CD14-positive monocyte (primary cell): ENCODE results near the gene APOBEC3A. TPM values are rescaled to one million over a fixed set of nuclear protein-coding genes. Genes with fewer than 3 reads are reported as not detected.
A peak's percentile ranks its signal among the peaks of the same experiment; 100 is the strongest.

ENCODE experiments used
- DNase-seq, 3 donors: peaks; one replicate each; pipeline ENCODE4 v3.0.0-alpha.2; 2011 to 2022
- H2AFZ ChIP-seq: 2 replicates; pipeline ENCODE4 v1.6.0; 2012; ENCODE audit warnings: mild to moderate bottlenecking, low read depth, low read length, inconsistent platforms; ENCODE audit not compliant: insufficient read depth, poor library complexity, severe bottlenecking
- H3K27ac ChIP-seq, 2 donors: 1 replicate in 1 of 2; 2 replicates in 1 of 2; pipeline ENCODE4 v1.5.1; 2012 to 2013; ENCODE audit warnings: low read length in 2 of 2, control low read depth in 1 of 2, inconsistent platforms in 1 of 2, low read depth in 1 of 2, mild to moderate bottlenecking in 1 of 2
- H3K27me3 ChIP-seq, 2 donors: one replicate each; pipeline versions ENCODE4 v1.6.0 to v1.6.1; 2011 to 2013; ENCODE audit warnings: low read length in 2 of 2; ENCODE audit not compliant: control insufficient read depth in 2 of 2, insufficient read depth in 2 of 2
- H3K36me3 ChIP-seq, 2 donors: replicated peaks in 1 of 2; 1 replicate in 1 of 2; 2 replicates in 1 of 2; pipeline versions ENCODE4 v1.5.1 to v1.6.1; 2012 to 2013; ENCODE audit warnings: low read length in 2 of 2, control low read depth in 1 of 2, inconsistent platforms in 1 of 2, mild to moderate bottlenecking in 1 of 2; ENCODE audit not compliant: insufficient read depth in 2 of 2, control insufficient read depth in 1 of 2
- H3K4me1 ChIP-seq, 2 donors: 1 replicate in 1 of 2; 2 replicates in 1 of 2; pipeline versions ENCODE4 v1.5.1 to v1.6.1; 2012 to 2013; ENCODE audit warnings: low read length in 2 of 2, control low read depth in 1 of 2, inconsistent platforms in 1 of 2, mild to moderate bottlenecking in 1 of 2, moderate library complexity in 1 of 2; ENCODE audit not compliant: insufficient read depth in 2 of 2, control insufficient read depth in 1 of 2
- H3K4me2 ChIP-seq: replicated peaks from 2 replicates; pipeline ENCODE3; 2012; ENCODE audit warnings: low read length, moderate library complexity, mild to moderate bottlenecking; ENCODE audit not compliant: poor library complexity, severe bottlenecking; ENCODE audit errors: extremely low read depth
- H3K4me3 ChIP-seq, 3 experiments: fragments of 200-600 bp in 1 of 3; sonication (generic) in 1 of 3; replicated peaks in 1 of 3; 1 replicate in 2 of 3; 2 replicates in 1 of 3; pipeline ENCODE4 v1.5.1; 2011 to 2013; ENCODE audit warnings: low read length in 3 of 3, mild to moderate bottlenecking in 3 of 3, control low read depth in 2 of 3, low read depth in 2 of 3, inconsistent platforms in 1 of 3, moderate library complexity in 1 of 3
- H3K79me2 ChIP-seq: 2 replicates; pipeline ENCODE4 v1.6.0; 2012; ENCODE audit warnings: mild to moderate bottlenecking, control low read depth, inconsistent platforms, low read length, moderate library complexity; ENCODE audit not compliant: insufficient read depth
- H3K9ac ChIP-seq: 2 replicates; pipeline ENCODE4 v1.6.0; 2017; ENCODE audit warnings: low read length, mild to moderate bottlenecking; ENCODE audit not compliant: insufficient read depth, poor library complexity, severe bottlenecking
- H3K9me3 ChIP-seq, 2 donors: replicated peaks in 1 of 2; 1 replicate in 1 of 2; 2 replicates in 1 of 2; pipeline versions ENCODE4 v1.5.1 to v1.6.1; 2012 to 2013; ENCODE audit warnings: low read length in 2 of 2, control low read depth in 1 of 2; ENCODE audit not compliant: control insufficient read depth in 1 of 2, insufficient read depth in 1 of 2
- H4K20me1 ChIP-seq: 2 replicates; pipeline ENCODE4 v1.6.0; 2012; ENCODE audit warnings: mild to moderate bottlenecking, low read length, control low read depth, moderate library complexity; ENCODE audit not compliant: insufficient read depth
- H3K27ac Mint-ChIP-seq, 7 donors: one replicate each; pipeline ENCODE4 v1.8.0; 2020; ENCODE audit warnings: mild to moderate bottlenecking in 7 of 7, mixed read lengths in 7 of 7, moderate library complexity in 6 of 7, inconsistent platforms in 2 of 7
- H3K27me3 Mint-ChIP-seq, 3 donors: one replicate each; pipeline ENCODE4 v1.8.0; 2021 to 2022; ENCODE audit warnings: low read depth in 3 of 3, mild to moderate bottlenecking in 3 of 3, mixed read lengths in 3 of 3, moderate library complexity in 3 of 3, inconsistent platforms in 1 of 3
- H3K36me3 Mint-ChIP-seq, 2 donors: one replicate each; pipeline ENCODE4 v1.8.0; 2020; ENCODE audit warnings: mixed read lengths in 2 of 2, inconsistent platforms in 1 of 2, mild to moderate bottlenecking in 1 of 2
- H3K4me1 Mint-ChIP-seq: one replicate; pipeline ENCODE4 v1.8.0; 2020; ENCODE audit warnings: mild to moderate bottlenecking, mixed read lengths
- H3K4me3 Mint-ChIP-seq, 2 donors: one replicate each; pipeline ENCODE4 v1.8.0; 2020; ENCODE audit warnings: mild to moderate bottlenecking in 2 of 2, mixed read lengths in 2 of 2, moderate library complexity in 1 of 2
- H3K9me3 Mint-ChIP-seq, 7 donors: one replicate each; pipeline ENCODE4 v1.8.0; 2020 to 2022; ENCODE audit warnings: mixed read lengths in 7 of 7, mild to moderate bottlenecking in 6 of 7, moderate library complexity in 6 of 7, inconsistent platforms in 2 of 7
- CTCF ChIP-seq: fragments of 200-600 bp; IDR thresholded peaks from one replicate; pipeline ENCODE4 v1.8.0; 2022; ENCODE audit warnings: antibody characterized with exemption, mild to moderate bottlenecking
- WGBS: methylation state at CpG from one replicate; pipeline ENCODE4 v1.1.5; 2013; ENCODE audit warnings: missing lambda C conversion rate; ENCODE audit not compliant: insufficient coverage; 5-methylcytosine and 5-hydroxymethylcytosine counted together
- intact Hi-C, 2 donors: fragments of 100-400 bp; cut with micrococcal nuclease; formaldehyde crosslinking; loops; one replicate each; pipeline versions ENCODE4 v1.15.0 to v1.15.1; 2023
- polyA plus RNA-seq, 3 donors: library from polyadenylated mRNA; depleted of rRNA in 1 of 3; unstranded in 2 of 3; stranded (reverse) in 1 of 3; fragments of 300-500 nt in 2 of 3; fragments of >200 nt in 1 of 3; fragmentation: Illumina TruSeq in 2 of 3; gene quantifications; 1 replicate in 2 of 3; 2 replicates in 1 of 3; pipeline ENCODE4 v1.2.3, GENCODE V29; 2012 to 2021

APOBEC3A gene
- polyA plus RNA-seq, 3 donors, result 233 to 845 (median 247) TPM

GRCh38 chr22:38937036-38937435 lies 20.4 kb upstream of the APOBEC3A start:
- Histone ChIP-seq H3K4me1 (peaks cover 23 to 29% of the 10 kb centered on the region in 2 donors), H3K27me3 (peaks cover 0 to 15% of the 10 kb centered on the region in 2 donors), H3K9me3 (no peaks in the 10 kb centered on the region), H3K79me2 (no peaks in the 10 kb centered on the region), H2AFZ (no peak overlapping the region), H3K36me3 (no peaks in the 10 kb centered on the region), H3K4me2 (no peak overlapping the region), H4K20me1 (no peaks in the 10 kb centered on the region), H3K9ac (no peak overlapping the region), H3K27ac (no peak overlapping the region), H3K4me3 (no peak overlapping the region)
- TF ChIP-seq CTCF, result no peak
- H3K4me1 Mint-ChIP-seq, result peaks cover 29% of the 10 kb centered on the region
- H3K27me3 Mint-ChIP-seq, result peaks cover 16 to 44% (median 39%) of the 10 kb centered on the region in 3 donors
- intact Hi-C loops, result loop anchor here in 1 of 2 donors (5.0 kb wide), 1 partner anchor 35 kb away; no protein-coding TSS in a partner anchor
- DNase-seq, result no peak
- no peaks in the 10 kb centered on the region for H3K36me3 Mint-ChIP-seq
- H3K4me3 Mint-ChIP-seq, result no peak overlapping the region
- H3K27ac Mint-ChIP-seq, result peak overlapping the region in 1 of 7 donors; percentile 76
- WGBS, result 100% methylated on average over 2 of the region's 4 CpGs
- peaks cover 0 to 5% (median 2%) of the 10 kb centered on the region in 7 donors for H3K9me3 Mint-ChIP-seq

- no peak overlapping the region for H3K4me3 ChIP-seq
- no peaks in the 10 kb centered on the region for H4K20me1 ChIP-seq
- Mint-ChIP-seq H3K9me3 (peaks cover 0 to 2% (median 0%) of the 10 kb centered on the region in 7 donors), H3K4me3 (no peak overlapping the region), H3K27ac (no peak overlapping the region), H3K27me3 (peaks cover 16 to 41% (median 35%) of the 10 kb centered on the region in 3 donors), H3K36me3 (no peaks in the 10 kb centered on the region), H3K4me1 (peaks cover 34% of the 10 kb centered on the region)
- H3K9me3 ChIP-seq, result no peaks in the 10 kb centered on the region
- H3K9ac ChIP-seq, result no peak overlapping the region
- TF ChIP-seq CTCF, result no peak
- H3K4me1 ChIP-seq, result peaks cover 28 to 34% of the 10 kb centered on the region in 2 donors
- H3K79me2 ChIP-seq, result no peaks in the 10 kb centered on the region
- no peaks in the 10 kb centered on the region for H3K36me3 ChIP-seq
- H2AFZ ChIP-seq, result no peak overlapping the region
- WGBS, result 93% methylated on average over 12 of the region's 12 CpGs
- H3K27me3 ChIP-seq, result peaks cover 0 to 13% of the 10 kb centered on the region in 2 donors
- H3K27ac ChIP-seq, result no peak overlapping the region
- DNase-seq, result no peak
- intact Hi-C loops, result loop anchor here in 1 of 2 donors (5.0 kb wide), 1 partner anchor 35 kb away; no protein-coding TSS in a partner anchor
- no peak overlapping the region for H3K4me2 ChIP-seq
Observed at GRCh38 chr22:38937541-38937940, 19.9 kb upstream of the APOBEC3A start.
